ENCODE results near the gene HSPA1L.
A peak's percentile ranks its signal among the peaks of the same experiment; 100 is the strongest.

The HSPA1L gene

GRCh38 chr6:31791324-31792089 lies 23.6 kb downstream of the HSPA1L start (continued):
- TF ChIP-seq, protein P1, sequence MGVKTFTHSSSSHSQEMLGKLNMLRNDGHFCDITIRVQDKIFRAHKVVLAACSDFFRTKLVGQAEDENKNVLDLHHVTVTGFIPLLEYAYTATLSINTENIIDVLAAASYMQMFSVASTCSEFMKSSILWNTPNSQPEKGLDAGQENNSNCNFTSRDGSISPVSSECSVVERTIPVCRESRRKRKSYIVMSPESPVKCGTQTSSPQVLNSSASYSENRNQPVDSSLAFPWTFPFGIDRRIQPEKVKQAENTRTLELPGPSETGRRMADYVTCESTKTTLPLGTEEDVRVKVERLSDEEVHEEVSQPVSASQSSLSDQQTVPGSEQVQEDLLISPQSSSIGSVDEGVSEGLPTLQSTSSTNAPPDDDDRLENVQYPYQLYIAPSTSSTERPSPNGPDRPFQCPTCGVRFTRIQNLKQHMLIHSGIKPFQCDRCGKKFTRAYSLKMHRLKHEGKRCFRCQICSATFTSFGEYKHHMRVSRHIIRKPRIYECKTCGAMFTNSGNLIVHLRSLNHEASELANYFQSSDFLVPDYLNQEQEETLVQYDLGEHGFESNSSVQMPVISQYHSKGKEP (tag by site-specific recombination; IDR thresholded peaks at IDR 0.05) = no peak
- TF ChIP-seq SP7 (tag by site-specific recombination; IDR thresholded peaks at IDR 0.05) (0 out of 2 replicates have a peak, but pooled peaks have one; percentile 12), YY1 (tag by site-specific recombination; IDR thresholded peaks at IDR 0.05) (no peak), BCL11A (tag by site-specific recombination; IDR thresholded peaks at IDR 0.05; ENCODE audit: low read depth) (no peak), OVOL3 (tag by site-specific recombination; IDR thresholded peaks at IDR 0.05) (no peak), ZNF184 (tag by site-specific recombination; IDR thresholded peaks at IDR 0.05) (no peak), ZNF571 (tag by site-specific recombination; IDR thresholded peaks at IDR 0.05) (no peak), ZFHX2 (tag by site-specific recombination; conservative IDR thresholded peaks at IDR 0.05) (peak; percentile 43; the same call in 1 of the 2 replicates), SCRT1 (tag by site-specific recombination; IDR thresholded peaks at IDR 0.05; ENCODE audit: borderline replicate concordance) (no peak)

DNA sequence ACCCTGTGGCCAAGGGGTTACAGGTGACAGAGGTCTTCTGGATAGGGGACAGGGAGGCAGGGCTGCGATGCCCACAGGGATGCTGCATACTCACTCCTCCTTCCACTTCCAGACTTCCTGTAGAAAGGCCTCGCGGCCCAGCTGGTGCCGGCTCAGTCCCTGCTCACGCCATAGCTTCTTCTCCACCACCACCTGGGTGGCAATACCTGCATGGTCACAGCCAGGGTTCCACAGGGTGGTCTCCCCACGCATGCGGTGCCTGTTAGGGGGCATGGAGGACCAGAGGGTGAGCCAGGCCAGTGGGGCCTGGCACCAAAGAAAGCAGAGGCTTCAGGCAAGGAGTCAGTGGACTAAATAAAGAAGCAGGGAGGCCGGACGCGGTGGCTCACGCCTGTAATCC lies 29.6 kb downstream of the HSPA1L start:
- Histone ChIP-seq H3K4me3 (ENCODE audit: low read depth, low read length) (no peak overlapping the region), H3K36me3 (ENCODE audit: control insufficient read depth in 2 of 2, insufficient read depth in 1 of 2, low read length in 2 of 2) (peaks cover 20 to 67% of the 10 kb centered on the region in 2 experiments), H3K27ac (ENCODE audit: extremely low read depth, low read depth, low read length) (no peak overlapping the region), H3K9me3 (ENCODE audit: control insufficient read depth, insufficient read depth, low read depth, low read length) (no peaks in the 10 kb centered on the region), H3K4me1 (ENCODE audit: control insufficient read depth, insufficient read depth, low read length) (no peaks in the 10 kb centered on the region)
- POLR2A ChIA-PET = interaction anchor here (0.5 to 1.2 kb wide), 4 partner anchors 8 to 50 kb away, joined by 3 to 4 read pairs (median 3); partner anchors contain the start of genes LSM2 and VWA7
- CTCF ChIA-PET = interaction anchor here (1.2 to 1.9 kb wide), 2 partner anchors 10 to 16 kb away, joined by 6 to 10 read pairs; partner anchors contain the start of gene VARS1
- TF ChIP-seq BCL11B (tag by site-specific recombination; IDR thresholded peaks at IDR 0.05; ENCODE audit: low read depth) = no peak
- TF ChIP-seq, protein P2, sequence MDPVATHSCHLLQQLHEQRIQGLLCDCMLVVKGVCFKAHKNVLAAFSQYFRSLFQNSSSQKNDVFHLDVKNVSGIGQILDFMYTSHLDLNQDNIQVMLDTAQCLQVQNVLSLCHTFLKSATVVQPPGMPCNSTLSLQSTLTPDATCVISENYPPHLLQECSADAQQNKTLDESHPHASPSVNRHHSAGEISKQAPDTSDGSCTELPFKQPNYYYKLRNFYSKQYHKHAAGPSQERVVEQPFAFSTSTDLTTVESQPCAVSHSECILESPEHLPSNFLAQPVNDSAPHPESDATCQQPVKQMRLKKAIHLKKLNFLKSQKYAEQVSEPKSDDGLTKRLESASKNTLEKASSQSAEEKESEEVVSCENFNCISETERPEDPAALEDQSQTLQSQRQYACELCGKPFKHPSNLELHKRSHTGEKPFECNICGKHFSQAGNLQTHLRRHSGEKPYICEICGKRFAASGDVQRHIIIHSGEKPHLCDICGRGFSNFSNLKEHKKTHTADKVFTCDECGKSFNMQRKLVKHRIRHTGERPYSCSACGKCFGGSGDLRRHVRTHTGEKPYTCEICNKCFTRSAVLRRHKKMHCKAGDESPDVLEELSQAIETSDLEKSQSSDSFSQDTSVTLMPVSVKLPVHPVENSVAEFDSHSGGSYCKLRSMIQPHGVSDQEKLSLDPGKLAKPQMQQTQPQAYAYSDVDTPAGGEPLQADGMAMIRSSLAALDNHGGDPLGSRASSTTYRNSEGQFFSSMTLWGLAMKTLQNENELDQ (tag by site-specific recombination; IDR thresholded peaks at IDR 0.05; ENCODE audit: low read depth) = no peak
- TF ChIP-seq ZNF266 (tag by site-specific recombination; IDR thresholded peaks at IDR 0.05; ENCODE audit: low read depth) = no peak
- no peak for TF ChIP-seq ZNF521 (tag by site-specific recombination; IDR thresholded peaks at IDR 0.05)
- no peak for TF ChIP-seq ZNF280C (tag by site-specific recombination; IDR thresholded peaks at IDR 0.05)
- TF ChIP-seq, protein P3, sequence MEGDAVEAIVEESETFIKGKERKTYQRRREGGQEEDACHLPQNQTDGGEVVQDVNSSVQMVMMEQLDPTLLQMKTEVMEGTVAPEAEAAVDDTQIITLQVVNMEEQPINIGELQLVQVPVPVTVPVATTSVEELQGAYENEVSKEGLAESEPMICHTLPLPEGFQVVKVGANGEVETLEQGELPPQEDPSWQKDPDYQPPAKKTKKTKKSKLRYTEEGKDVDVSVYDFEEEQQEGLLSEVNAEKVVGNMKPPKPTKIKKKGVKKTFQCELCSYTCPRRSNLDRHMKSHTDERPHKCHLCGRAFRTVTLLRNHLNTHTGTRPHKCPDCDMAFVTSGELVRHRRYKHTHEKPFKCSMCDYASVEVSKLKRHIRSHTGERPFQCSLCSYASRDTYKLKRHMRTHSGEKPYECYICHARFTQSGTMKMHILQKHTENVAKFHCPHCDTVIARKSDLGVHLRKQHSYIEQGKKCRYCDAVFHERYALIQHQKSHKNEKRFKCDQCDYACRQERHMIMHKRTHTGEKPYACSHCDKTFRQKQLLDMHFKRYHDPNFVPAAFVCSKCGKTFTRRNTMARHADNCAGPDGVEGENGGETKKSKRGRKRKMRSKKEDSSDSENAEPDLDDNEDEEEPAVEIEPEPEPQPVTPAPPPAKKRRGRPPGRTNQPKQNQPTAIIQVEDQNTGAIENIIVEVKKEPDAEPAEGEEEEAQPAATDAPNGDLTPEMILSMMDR (tag by site-specific recombination; IDR thresholded peaks at IDR 0.05) = no peak
- TF ChIP-seq TSHZ1 (tag by site-specific recombination; IDR thresholded peaks at IDR 0.05; ENCODE audit: borderline replicate concordance) = no peak
- TF ChIP-seq ZFP3 (tag by site-specific recombination; IDR thresholded peaks at IDR 0.05; ENCODE audit: low read depth) = no peak
- TF ChIP-seq ZNF747 (tag by site-specific recombination; IDR thresholded peaks at IDR 0.05) = no peak
- TF ChIP-seq YY1 (tag by site-specific recombination; IDR thresholded peaks at IDR 0.05) = no peak
- TF ChIP-seq ZNF112 (tag by site-specific recombination; IDR thresholded peaks at IDR 0.05) = no peak
- TF ChIP-seq, protein P4, sequence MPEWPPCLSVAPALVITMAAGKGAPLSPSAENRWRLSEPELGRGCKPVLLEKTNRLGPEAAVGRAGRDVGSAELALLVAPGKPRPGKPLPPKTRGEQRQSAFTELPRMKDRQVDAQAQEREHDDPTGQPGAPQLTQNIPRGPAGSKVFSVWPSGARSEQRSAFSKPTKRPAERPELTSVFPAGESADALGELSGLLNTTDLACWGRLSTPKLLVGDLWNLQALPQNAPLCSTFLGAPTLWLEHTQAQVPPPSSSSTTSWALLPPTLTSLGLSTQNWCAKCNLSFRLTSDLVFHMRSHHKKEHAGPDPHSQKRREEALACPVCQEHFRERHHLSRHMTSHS (tag by site-specific recombination; IDR thresholded peaks at IDR 0.05) = no peak
- no peak for TF ChIP-seq ZEB2 (tag by site-specific recombination; IDR thresholded peaks at IDR 0.05)
- no peak for TF ChIP-seq ZNF37A (tag by site-specific recombination; IDR thresholded peaks at IDR 0.05)
- no peak for TF ChIP-seq ZNF114 (tag by site-specific recombination; IDR thresholded peaks at IDR 0.05)
- no peak for TF ChIP-seq ZNF10 (tag by site-specific recombination; IDR thresholded peaks at IDR 0.05)

Data from HEK293 (cell line).